GM06990 (cell line): ENCODE results near the gene TRIM4.
"Not testable (repeated sequence)": the region's sequence is repeated elsewhere in the genome, so short reads cannot be mapped to it uniquely, and the experiment has no call there.

Source experiments
- DNase-seq: peaks from one replicate; pipeline ENCODE4 v3.0.0-alpha.2; 2011; ENCODE audit not compliant: insufficient read length; ENCODE audit errors: extremely low read depth
- H3K27me3 ChIP-seq: replicated peaks from 2 replicates; pipeline ENCODE4 v1.6.0; 2011; ENCODE audit warnings: low read length; ENCODE audit not compliant: control insufficient read depth, insufficient read depth
- H3K36me3 ChIP-seq: 2 replicates; pipeline ENCODE4 v1.5.1; 2011; ENCODE audit warnings: low read length; ENCODE audit not compliant: control insufficient read depth, insufficient read depth
- H3K4me3 ChIP-seq: replicated peaks from 2 replicates; pipeline ENCODE4 v1.5.1; 2011; ENCODE audit warnings: low read depth, mild to moderate bottlenecking, control low read depth, low read length
- TF ChIP-seq, protein P1 (sequence below): IDR thresholded peaks from 2 replicates; pipeline ENCODE4 v1.5.1; 2011; ENCODE audit warnings: low read length, control low read depth, mild to moderate bottlenecking, inconsistent platforms; ENCODE audit not compliant: insufficient read depth, poor library complexity, severe bottlenecking

Gene TRIM4

DNA sequence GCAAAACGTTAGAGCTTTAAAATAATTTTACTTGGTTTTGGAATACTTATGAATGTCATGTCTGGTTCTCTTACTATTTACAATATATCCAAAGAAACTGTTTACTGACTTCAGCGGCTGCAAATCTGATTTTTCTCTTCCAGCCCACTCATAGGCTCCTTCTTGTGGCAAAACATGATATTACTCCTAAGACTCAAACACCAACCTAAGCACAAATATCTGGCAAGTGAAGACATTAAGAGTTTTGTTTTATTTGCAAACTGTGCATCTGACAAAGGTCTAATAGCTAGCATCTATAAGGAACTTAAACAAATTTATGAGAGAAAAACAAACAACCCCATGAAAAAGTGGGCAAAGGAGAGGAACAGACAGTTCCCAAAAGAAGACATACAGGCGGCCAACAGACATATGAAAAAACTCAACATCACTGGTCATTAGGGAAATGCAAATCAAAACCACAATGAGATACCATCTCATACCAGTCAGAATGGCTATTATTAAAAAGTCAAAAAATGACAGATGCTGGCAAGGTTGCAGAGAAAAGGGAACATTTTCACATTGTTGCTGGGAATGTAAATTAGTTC is 30.4 kb upstream of the TRIM4 start:
- Histone ChIP-seq H3K36me3 (no peaks in the 10 kb centered on the region), H3K4me3 (no peak overlapping the region), H3K27me3 (no peaks in the 10 kb centered on the region; the same call in 1 of the 2 replicates)
- TF ChIP-seq, protein P1, sequence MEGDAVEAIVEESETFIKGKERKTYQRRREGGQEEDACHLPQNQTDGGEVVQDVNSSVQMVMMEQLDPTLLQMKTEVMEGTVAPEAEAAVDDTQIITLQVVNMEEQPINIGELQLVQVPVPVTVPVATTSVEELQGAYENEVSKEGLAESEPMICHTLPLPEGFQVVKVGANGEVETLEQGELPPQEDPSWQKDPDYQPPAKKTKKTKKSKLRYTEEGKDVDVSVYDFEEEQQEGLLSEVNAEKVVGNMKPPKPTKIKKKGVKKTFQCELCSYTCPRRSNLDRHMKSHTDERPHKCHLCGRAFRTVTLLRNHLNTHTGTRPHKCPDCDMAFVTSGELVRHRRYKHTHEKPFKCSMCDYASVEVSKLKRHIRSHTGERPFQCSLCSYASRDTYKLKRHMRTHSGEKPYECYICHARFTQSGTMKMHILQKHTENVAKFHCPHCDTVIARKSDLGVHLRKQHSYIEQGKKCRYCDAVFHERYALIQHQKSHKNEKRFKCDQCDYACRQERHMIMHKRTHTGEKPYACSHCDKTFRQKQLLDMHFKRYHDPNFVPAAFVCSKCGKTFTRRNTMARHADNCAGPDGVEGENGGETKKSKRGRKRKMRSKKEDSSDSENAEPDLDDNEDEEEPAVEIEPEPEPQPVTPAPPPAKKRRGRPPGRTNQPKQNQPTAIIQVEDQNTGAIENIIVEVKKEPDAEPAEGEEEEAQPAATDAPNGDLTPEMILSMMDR, result peak; percentile 54
- no peak for DNase-seq

GRCh38 chr7:99947608-99948007 is 28.3 kb upstream of the TRIM4 start:
- H3K27me3 ChIP-seq, result no peaks in the 10 kb centered on the region; the same call in 1 of the 2 replicates
- H3K4me3 ChIP-seq, result no peak overlapping the region
- TF ChIP-seq, protein P1, result no peak
- H3K36me3 ChIP-seq, result no peaks in the 10 kb centered on the region
- DNase-seq, result no peak

- no peak for DNase-seq
- no peak overlapping the region for H3K4me3 ChIP-seq
- H3K27me3 ChIP-seq, result no peaks in the 10 kb centered on the region; the same call in 1 of the 2 replicates
- H3K36me3 ChIP-seq, result no peaks in the 10 kb centered on the region
- TF ChIP-seq, protein P1, result no peak
Observed at GRCh38 chr7:99944497-99945070, 25.3 kb upstream of the TRIM4 start.

DNA sequence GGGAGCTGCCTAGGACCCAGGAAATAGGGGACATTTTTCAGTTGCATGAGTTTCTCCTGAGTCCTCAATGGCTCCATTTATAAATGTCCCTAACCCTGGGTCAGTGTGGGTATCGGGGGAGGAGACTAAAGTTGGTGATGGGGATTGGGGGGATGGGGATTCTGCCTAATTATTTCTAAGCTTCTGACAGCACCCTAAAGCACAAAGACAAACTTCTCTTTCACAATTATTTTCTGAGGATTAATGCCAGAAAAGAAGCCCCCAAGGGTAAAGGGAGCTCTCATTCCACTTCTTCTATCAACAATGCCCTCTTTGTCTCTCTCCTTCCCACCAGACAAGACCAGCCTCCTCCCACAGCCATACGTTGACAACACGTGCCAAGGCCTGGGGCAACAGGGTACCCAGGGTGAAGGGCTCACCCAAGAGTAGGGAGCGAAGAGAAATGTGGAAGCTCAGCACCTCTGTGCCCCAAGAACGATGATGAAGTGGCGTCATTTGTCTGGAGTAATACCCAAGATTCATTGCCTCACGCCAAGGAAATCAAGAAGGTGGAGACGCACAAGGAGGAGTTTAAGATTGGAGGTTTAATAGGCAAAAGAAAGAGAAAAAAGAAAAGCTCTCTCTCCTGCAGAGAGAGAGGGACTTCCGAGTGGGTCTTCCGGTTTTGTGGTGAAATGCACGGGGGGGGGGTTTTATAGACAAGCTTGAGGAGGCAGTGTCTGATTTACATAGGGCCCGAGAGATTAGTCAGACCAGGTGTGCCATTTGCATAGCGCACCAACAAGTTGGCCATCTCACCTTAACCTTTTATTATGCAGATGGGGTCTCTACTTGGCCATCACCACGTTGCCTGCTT is 24.5 kb upstream of the TRIM4 start:
- no peak for DNase-seq
- H3K27me3 ChIP-seq, result no peaks in the 10 kb centered on the region; the same call in 1 of the 2 replicates
- no peak overlapping the region for H3K4me3 ChIP-seq
- TF ChIP-seq, protein P1, result no peak
- no peaks in the 10 kb centered on the region for H3K36me3 ChIP-seq

DNA sequence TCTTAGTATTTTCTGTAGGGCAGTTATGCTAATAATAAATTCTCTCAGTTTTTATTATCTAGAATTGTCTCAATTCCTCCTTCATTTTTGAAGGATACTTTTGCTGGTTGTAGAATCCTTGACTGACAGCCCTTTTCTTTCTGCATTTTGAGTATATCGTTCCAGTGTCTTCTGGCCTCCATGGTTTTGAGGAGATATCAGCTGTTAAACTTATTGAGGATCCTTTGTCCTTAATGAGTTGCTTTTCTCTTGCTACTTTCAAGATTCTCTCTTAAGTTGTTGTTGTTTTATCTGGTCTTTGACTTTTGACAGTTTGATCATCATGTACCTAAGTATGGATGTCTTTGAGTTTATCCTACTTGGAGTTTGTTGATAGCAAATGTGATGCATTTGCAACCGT is 19.0 kb upstream of the TRIM4 start:
- no peaks in the 10 kb centered on the region for H3K27me3 ChIP-seq
- DNase-seq, result no peak
- H3K4me3 ChIP-seq, result no peak overlapping the region
- no peaks in the 10 kb centered on the region for H3K36me3 ChIP-seq
- TF ChIP-seq, protein P1, result no peak

- H3K4me3 ChIP-seq, DNase-seq, H3K27me3 ChIP-seq, H3K36me3 ChIP-seq: not testable (repeated sequence)
Observed at GRCh38 chr7:99935009-99935408, 15.7 kb upstream of the TRIM4 start.
